NCI-H1417 (cell line): ENCODE data around the gene NDFIP1.

Experiments used
- DNase-seq, 3 experiments: peaks; one replicate each; lab custom pipeline; 2025; lab: John Stamatoyannopoulos, UW

The NDFIP1 gene

DNA sequence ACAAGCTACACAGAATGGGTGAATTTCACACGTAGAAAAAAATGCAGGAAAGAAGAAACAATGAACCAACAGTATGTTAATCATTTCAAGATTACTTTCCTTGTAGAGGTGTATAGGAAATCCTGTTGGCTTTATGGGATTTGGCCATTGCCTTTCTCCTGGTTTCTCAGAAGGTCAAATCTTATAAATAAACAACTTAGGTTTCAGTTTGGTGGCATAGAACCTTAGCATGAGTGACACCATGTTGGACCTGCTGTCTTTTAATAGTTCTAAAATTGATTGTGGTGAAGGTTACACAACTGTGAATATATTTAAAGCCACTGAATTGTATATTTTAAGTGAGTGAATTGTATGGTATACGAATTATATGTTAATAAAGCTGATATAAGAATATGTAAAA lies 16.7 kb upstream of the NDFIP1 start:
- no peak for DNase-seq

DNA sequence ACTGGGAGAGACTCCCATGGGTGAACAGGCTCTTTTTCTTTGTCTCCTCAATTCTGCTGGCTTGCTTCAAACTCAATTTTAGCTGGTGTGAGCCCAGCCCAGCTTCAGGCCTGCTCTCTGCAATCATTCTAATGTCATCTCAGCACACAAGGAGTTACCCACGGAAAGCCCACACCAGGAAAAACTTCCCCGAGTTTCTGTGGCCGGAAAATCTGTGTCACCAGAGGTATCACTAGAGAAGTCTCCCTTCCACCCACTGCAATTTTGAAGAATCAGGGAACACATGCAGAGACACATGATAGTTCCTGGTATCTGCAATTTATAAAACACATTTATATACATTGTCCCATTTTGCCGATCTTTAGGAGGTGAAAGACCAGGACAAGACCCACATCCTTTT lies 13.5 kb upstream of the NDFIP1 start:
- DNase-seq: no peak

- DNase-seq: no peak
Measured at GRCh38 chr5:142095651-142096330, 12.8 kb upstream of the NDFIP1 start.

- no peak for DNase-seq
Measured at GRCh38 chr5:142096382-142096781, 12.2 kb upstream of the NDFIP1 start.

GRCh38 chr5:142097681-142098080 lies 10.9 kb upstream of the NDFIP1 start:
- no peak for DNase-seq

GRCh38 chr5:142098275-142098674 lies 10.3 kb upstream of the NDFIP1 start:
- no peak for DNase-seq

DNA sequence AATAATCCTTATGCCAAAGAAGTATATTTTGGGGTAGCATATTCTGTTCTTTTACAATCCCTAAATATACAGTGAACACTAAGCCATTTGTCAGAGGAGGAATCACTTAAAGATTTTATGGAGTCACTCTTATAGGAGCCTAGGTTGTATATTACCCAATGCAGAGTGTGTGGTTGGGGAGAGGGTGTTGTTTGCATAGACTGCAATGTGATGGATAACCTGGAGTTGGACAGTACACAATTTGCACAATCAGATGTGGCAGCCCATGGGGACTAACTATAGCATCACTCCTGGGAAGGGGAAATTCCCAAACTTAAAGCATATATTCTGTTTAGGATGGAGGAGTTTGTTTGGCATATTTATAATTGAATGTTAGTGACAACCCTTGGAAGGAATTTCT lies 9.6 kb upstream of the NDFIP1 start:
- DNase-seq: no peak

- DNase-seq: no peak
Measured at GRCh38 chr5:142100307-142100706, 8.3 kb upstream of the NDFIP1 start.

DNA sequence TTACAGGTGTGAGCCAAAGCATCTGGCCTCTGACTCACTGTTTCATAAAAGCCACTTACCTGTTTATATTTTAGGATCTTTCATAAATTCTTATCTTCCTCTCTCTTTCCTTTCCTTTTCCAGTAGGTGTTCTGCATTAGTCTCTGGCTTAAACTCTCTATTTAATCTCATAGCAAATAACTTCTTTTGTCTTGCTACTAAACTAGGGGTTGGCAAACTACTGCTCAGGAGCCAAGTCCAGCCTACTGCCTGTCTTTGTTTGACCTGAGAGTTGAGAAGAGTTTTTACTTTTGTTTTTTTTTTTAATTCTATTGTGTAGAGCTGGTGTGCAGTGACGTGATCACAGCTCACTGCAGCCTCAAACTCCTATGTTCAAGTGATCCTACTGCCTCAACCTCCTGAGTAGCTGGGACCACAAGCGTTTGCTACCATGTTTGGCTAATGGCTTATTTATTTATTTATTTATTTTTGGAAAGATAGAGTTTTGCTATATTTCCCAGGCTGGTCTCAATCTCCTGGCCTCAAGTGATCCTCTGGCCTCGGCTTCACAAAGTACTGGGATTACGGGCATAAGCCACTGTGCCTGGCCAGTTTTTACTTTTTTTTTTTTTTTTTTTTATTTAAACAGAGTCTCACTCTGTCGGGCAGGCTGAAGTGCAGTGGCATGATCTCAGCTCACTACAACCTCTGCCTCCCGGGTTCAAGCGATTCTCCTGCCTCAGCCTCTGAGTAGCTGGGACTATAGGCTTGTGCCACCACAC lies 5.4 kb upstream of the NDFIP1 start:
- no peak for DNase-seq

DNA sequence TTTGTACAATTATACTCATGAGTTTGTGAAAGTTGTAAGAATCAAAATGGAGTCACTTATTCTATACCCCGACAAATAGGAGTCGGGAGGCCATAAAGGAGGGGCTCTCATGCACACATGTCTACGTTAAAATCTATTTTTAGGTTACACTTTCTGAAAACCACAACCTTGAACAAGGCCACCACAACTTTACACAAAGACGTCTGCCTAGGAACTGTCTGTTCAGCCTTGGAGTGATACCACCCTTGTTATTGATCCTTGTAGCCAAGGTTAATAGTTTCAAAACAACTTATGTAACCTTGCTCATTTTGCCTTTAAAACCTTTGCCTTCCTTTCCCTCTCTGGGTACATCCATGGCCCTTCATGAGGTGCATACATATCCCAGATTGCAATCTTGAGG lies 4.1 kb upstream of the NDFIP1 start:
- no peak for DNase-seq

DNA sequence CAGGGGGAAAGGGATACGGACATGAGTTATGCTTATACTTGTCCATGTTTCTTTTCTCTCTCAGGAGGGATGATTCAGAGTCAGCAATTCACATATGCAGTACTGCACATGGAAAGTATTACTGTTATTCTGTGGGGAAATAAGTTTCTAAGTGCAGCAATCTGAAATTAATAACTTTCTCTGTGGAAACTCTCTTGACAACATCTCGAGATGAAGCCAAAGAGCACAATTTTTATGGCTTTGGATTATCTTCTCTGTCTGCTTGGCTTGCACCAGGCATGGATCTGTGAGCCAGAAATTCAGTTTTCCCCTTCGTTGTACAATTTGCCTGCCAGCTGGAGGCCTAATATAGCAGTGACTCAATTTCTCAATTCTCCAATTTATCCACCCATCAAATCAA lies 2.5 kb upstream of the NDFIP1 start:
- no peak for DNase-seq

- no peak for DNase-seq
Measured at GRCh38 chr5:142107036-142107735, 1.4 kb upstream of the NDFIP1 start.

- DNase-seq: no peak
Measured at GRCh38 chr5:142107736-142108431, 695 bp upstream of the NDFIP1 start.

- peak in 1 of 3 experiments; percentile 55 for DNase-seq
Measured at GRCh38 chr5:142109331-142110045, 909 bp downstream of the NDFIP1 start.

DNA sequence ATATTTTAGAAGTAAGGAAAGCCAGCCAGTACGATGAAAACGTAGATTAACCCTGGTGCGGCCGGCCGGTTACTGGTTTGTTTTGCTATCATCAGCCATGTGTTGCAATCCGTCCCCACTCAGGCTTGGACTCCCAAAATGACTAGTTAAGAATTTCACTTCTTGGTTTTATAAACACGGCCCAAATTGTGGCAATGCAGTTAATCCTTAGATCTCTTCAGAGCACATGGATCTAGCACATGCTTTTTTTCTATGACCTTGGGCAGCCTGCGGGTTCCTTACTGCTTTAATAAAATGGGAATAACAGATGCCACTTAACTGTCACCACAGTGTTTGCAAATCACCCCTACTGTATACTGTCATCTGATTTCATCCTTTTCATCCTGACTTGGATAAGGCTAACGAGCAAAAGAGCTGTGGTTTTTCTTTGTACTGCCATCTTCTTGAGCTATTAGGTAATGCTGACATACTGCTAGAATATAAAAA lies 1.5 kb downstream of the NDFIP1 start:
- DNase-seq: peak in 1 of 3 experiments; percentile 12

DNA sequence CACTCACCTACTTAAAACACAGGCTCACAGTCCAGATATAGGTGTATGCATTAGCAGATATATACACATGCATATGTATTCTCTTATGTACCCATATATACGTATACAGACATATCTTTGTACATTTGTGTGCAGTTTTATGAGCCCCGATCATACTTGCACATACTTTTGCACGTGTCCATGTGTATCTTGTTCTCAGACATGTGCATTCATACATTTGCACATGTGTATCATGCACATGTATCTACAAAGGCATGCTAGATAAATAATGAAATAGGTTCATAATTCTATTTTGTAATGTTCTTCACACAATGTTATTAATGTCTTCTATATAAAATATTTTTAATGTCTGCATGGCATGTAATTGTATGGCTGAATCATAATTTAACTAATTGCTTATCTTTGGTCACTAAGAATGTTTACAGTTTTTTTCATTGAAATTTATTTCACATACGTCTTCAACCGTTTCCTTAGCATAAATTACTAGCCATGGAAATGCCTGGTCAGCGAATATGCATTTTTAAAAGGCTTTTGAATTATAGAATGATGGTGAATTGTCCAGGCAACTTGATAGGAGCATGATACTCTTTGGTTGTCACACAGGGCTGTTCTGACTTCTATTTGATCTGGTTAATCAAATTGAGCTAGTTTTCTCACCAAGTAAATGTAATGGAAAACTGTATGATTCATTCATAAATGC lies 2.6 kb downstream of the NDFIP1 start:
- DNase-seq: no peak

DNA sequence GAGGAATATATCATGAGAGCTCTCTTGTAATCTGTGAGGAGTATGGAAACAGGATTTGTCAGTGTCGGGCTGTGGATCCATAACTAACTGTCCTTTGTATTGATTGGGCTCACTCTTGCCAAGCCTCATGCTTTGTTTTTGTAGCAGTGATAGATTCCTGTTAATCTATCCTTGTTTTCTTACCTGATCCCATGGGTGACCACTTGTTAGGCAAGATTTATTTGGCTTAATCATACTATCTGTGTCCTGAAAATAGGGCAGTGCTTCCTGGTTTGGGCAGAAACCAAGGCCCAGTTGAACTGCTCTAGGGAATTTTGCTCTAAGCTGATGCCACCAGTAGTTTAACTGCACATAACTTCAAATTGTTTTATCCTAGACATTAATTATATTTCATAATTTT lies 6.1 kb downstream of the NDFIP1 start:
- no peak for DNase-seq

GRCh38 chr5:142115937-142116614 lies 7.5 kb downstream of the NDFIP1 start:
- DNase-seq: no peak

GRCh38 chr5:142117579-142118151 lies 9.1 kb downstream of the NDFIP1 start:
- DNase-seq: no peak

DNA sequence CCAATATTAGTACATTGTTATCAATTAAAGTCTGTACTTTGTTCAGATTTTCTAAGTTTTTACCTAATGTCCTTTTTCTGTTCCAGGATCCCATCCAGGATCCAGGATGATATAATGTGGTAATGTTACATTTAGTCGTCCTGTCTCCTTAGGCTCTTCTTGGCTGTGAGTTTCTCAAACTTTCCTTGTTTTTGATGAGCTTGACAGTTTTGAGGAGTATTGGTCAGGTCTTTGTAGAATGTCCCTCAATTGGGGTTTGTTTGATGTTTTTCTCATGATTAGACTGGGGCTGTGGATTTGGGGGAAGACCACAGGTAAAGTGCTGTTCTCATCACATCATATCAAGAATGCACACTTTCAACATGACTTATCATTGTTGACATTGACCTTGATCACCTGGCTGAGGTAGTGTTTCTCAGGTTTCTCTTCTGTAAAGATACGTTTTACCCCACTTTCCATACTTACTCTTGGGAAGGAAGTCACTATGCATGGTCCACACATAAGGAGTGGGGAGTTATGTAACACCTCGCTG lies 9.6 kb downstream of the NDFIP1 start:
- no peak for DNase-seq
